SW 1271 (cell line): ENCODE results near the gene UBL4A.

ENCODE experiments used
- DNase-seq, 2 experiments: peaks; one replicate each; lab custom pipeline; 2025; lab: John Stamatoyannopoulos, UW

Gene UBL4A

DNA sequence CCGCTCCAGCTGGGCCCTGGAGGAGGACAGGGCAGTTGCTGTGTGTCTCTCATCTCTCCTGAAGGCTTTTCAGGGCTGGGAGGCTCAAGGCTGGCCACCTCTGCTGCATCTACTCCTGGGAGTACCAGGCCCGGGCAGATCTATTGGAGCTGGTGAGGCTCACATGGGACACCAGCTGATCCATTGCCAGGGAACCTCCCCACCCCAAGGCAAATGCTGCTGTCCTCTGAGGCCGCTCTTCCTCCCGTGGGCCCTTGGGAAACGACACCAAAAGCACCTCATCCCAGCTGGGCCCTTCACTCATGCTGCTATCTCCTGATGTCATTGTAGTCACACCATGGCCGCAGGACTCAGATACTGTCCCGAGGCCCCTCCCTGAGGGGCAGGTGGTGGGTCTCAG is 3.6 kb downstream of the UBL4A start:
- DNase-seq = no peak

DNA sequence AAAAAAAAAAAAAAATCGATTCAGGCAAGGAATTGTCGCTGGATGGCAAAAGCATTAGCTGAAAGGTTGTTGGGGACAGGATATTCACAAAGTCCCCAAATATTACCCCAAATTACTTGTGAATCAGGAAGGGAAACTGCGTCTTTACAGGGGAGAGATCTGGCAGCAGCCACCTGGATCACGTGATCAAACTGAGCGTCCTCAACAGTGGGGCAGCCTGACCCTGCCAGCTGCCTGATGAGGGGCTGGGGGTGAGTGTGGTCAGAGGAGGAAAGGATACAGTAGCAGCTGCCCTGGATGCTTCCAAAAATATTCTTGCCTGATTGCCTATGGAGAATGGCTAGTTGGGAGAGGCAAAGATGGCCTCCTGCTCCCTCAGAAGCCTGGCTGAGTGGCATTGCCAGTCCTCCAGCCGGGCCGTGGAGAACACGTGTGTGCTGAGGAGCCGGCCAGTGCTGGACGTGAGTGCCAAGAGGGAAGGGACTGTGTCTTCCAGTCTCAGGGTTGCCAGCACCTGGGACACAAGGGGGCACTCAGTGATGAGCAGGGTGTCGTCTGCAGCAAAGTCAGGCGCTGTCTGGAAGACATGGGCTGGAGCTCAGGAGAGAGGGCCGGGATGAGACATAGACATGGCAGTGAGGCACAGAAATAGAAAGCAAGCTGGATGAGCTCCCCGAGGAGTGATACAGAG is 4.4 kb downstream of the UBL4A start:
- no peak for DNase-seq

GRCh38 chrX:154481195-154481594 is 5.2 kb downstream of the UBL4A start:
- no peak for DNase-seq

DNA sequence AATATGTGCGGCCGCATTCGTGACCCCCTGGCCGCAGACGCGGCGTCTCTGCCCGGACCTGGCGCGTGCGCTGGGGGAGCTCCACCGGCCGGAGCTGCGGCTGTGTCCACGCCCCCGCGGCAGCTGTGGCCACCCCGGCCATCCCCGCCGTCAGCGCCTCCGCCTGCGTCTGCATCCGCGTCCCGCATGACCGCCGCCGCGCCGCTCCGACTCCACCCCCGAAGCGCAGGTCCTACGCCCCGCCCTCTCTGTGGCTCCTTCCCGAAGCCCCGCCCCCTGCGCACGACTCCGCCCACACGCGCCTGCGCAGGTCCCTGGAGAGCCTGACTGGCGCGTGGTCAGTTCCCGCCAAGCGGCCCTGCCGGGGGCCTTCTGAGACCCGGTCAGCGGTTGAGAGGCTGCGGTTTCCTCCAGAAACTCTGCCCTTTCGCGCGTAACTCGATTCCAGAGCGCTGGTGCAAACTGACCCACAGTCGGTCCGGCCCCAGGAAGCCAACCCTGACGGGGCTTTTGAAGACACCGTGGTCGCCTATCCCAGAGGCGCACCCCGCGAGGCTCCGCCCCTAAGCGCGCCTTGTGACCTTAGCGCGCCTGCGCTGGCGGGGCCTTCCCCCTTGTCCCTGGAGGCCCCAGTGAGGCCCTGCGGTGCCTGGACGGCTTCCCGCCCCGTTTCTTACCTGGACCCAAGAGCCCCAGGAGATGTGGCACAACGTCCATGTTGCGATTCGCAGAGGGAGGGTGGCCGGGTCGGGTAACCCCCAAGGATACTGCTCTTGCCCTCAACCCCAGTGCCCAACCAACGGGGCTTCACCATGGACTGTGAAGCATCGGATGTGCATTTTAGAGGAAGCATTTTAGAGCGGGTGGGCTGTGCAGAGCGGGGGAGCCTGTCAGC is 7.4 kb downstream of the UBL4A start, which contains the start of gene LAGE3:
Gene LAGE3 (minus strand): TSS at position 554 of the 895 bp plus-strand sequence. CDS start 366 bp downstream, at position 188.
- DNase-seq = peak; percentile 48 to 84

GRCh38 chrX:154477891-154478477 is 8.4 kb downstream of the UBL4A start:
- DNase-seq = no peak

DNA sequence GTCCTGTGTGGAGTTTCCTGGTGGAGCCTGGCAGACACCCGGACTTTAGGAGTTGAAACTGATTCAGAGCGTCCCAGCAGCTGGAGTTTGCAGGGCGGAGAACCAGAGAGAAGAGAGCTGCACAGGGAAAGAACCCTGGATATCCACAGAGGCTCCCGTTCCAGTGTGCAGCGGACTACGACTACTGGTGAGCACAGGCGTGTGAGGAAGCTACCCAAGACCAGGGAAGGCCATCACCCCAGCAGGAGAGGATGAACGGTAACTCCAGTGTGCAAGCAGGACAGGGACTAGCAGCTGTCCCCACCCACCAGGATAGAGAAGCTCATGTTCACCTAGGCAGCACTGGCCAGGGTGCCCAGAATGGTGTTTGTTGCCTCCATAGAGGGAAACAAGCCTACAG is 9.6 kb downstream of the UBL4A start:
- DNase-seq = no peak

- DNase-seq = no peak
Measured at GRCh38 chrX:154473683-154474082, 12.7 kb downstream of the UBL4A start.

DNA sequence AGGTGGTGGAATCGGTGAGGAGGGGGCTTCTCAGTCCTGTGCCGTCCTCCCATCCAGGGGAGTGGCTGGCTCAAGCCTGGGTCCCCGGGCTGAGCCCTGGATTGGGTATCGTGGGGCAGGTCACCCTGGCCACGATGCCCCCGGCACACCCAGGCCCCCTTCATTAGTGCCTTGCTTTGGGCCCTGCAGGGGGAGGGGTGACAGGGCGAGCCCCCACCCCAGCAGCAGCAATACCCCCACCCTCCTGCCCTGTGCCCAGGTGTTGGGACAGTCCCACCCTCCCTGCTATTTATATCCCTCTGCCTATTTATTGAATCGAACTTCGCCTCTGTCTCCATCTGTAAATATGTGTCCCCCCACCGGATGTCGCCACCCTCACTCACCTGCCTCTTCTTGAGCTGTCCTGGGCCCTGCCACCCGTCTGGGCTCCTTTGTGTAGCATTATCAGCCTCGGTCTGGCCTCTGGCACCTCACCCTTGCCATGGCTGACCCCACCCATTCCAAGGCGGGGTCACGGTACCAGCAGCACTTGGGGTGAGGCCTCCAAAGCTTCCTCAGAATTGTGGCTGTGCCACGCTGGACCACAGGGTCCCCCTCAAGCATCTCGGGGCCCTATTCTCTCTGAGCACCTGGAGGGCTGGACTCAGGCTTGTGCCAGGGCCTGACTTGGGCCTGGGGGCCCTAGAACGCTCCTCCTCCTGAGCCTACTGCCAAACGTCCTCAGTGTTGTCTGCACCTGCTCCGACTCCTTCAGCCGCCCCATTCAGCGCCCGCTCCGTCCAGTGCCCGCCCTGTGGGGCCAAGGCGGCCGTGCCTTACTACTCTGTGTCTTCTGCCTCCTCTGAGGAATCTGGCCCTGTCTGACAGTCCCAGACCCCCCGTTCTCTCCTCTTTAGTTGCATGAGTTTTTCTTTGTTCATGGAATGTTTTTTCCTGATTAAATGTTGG is 13.5 kb downstream of the UBL4A start:
- no peak for DNase-seq

GRCh38 chrX:154471839-154472684 is 14.4 kb downstream of the UBL4A start:
- no peak for DNase-seq

- DNase-seq = no peak
Measured at GRCh38 chrX:154470914-154471568, 15.4 kb downstream of the UBL4A start.

DNA sequence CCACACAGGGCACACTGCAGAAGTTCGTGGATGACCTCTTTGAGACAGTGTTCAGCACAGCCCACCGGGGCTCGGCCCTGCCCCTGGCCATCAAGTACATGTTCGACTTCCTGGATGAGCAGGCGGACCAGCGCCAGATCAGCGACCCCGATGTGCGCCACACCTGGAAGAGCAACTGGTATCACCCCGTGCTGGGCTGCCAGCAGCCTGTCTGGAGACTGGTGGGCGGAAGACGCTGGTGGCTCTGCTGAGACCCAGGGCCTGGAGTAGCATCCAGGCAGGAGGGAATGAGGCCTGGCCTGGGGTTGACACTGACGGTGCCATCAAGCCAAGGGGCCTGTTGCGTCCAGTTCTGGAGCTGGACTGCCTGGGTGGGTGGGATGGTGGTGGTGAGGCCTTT is 16.0 kb downstream of the UBL4A start:
- DNase-seq = no peak

DNA sequence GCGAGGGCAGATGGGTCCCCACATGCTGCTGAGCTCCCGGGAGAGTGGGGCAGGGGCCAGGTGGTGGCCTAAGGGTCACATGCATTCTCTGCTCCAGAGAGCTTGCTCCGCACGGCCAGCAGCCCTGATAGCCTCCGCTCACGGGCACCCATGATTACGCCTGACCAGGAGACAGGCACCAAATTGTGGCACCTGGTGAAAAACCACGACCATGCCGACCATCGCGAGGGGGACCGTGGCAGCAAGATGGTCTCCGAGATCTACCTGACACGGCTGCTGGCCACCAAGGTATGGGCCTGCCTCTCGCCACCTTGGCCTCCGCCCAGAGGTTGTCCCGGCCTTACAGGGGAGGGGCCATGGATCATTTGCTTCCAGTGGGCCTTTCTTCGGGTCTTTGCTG is 16.5 kb downstream of the UBL4A start:
- DNase-seq = no peak

DNA sequence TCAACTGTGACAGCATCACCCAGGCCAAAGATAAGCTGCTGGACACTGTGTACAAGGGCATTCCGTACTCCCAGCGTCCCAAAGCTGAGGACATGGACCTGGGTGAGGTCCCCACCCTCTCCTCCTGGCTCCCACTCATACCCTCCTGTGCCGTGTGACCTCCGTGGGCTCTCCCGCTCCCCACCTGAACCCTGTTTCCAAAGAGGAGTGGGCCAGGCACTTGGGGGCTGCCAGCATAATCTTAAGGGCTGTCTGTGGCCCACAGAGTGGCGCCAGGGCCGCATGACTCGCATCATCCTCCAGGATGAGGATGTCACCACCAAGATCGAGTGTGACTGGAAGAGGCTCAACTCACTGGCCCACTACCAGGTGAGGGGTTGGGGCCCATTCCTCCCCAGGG is 17.3 kb downstream of the UBL4A start:
- DNase-seq = no peak

GRCh38 chrX:154468217-154468616 is 18.2 kb downstream of the UBL4A start:
- DNase-seq = no peak

GRCh38 chrX:154467556-154467955 is 18.9 kb downstream of the UBL4A start:
- no peak for DNase-seq

DNA sequence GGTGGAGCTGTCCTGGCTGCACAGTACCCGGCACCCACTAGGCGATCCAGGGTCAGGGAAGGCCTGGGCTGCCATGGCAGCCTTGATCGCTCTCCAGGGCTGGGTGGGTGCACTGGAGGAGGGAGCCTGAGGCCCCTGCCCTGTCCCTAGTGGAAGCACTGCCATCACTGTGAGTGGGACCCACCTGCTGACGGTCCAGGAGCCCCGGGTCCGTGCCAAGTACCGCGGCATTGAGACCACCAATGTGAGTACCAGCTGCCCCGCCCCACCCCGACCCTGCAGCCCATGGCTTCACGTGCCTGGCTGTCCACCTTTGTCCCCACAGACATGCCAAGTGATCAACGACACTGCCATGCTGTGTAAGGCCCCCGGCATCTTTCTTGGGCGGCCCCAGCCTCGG is 19.5 kb downstream of the UBL4A start:
- no peak for DNase-seq

DNA sequence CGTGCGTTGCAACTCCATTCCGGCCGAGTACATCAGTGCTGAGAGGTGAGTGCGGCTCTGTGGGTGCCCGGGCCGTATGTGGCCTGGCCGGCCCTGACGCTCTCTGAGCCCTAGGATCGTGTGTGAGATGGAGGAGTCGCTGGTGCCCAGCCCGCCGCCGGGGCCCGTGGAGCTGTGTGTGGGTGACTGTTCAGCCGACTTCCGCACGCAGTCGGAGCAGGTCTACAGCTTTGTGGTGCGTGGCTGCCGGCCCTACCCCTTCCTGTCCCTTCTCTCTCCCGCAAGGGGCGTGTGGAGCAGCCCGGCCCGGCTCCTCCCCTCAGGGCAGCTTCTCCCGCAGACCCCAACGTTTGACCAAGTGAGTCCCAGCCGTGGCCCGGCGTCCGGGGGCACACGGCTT is 20.4 kb downstream of the UBL4A start:
- no peak for DNase-seq

- DNase-seq = no peak
Measured at GRCh38 chrX:154465601-154466000, 20.8 kb downstream of the UBL4A start.

GRCh38 chrX:154464806-154465365 is 21.5 kb downstream of the UBL4A start:
- no peak for DNase-seq
